HepG2 (cell line): ENCODE data around the gene KCNJ4. TPM values are rescaled to one million over a fixed set of nuclear protein-coding genes. Genes with fewer than 3 reads are reported as not detected.
A peak's percentile ranks its signal among the peaks of the same experiment; 100 is the strongest.

Experiments
- ATAC-seq: fragments of 200-7000 bp; cut with Tn5 transposase; 3 replicates; pipeline ENCODE4 v1.9.1; 2020; ENCODE audit warnings: mild to moderate bottlenecking, moderate library complexity
- BruUV-seq: library from RNA; stranded (reverse); fragments of 400-500 nt; replicated peaks from 2 replicates; lab custom pipeline; 2021; lab: Mats Ljungman, UMichigan
- CTCF ChIA-PET: fragments of 300-600 bp; formaldehyde crosslinking; extraction: SDS; loops from one replicate; lab custom pipeline; 2021; ENCODE audit warnings: low total read pairs, inconsistent platforms, low intra/inter-chr PET ratio; lab: Yijun Ruan, JAX
- POLR2A ChIA-PET: fragments of 350-600 bp; sonication (Branson Sonifier 250); formaldehyde crosslinking; loops from one replicate; lab custom pipeline; 2020; ENCODE audit warnings: antibody characterized with exemption, inconsistent platforms; lab: Yijun Ruan, JAX
- DNase-seq: peaks from one replicate; pipeline ENCODE4 v3.0.0-alpha.2; 2015; ENCODE audit warnings: low spot score
- FAIRE-seq: peaks from 3 replicates; lab custom pipeline; 2011; peaks lifted over from hg19 to GRCh38; lab: Jason Lieb, UNC
- H2AFZ ChIP-seq: one replicate; pipeline ENCODE4 v1.6.1; 2011; ENCODE audit warnings: low read length, inconsistent platforms
- H3K27ac ChIP-seq: fragments of 300-600 bp; 3 replicates; pipeline ENCODE4 v1.8.0; 2011; ENCODE audit warnings: mixed run types, mild to moderate bottlenecking, mixed read lengths, low read length, inconsistent platforms; ENCODE audit not compliant: insufficient read depth; ENCODE audit errors: extremely low read length
- H3K27me3 ChIP-seq, 2 experiments: fragments of 200-600 bp in 1 of 2; 2 replicates in 1 of 2; 3 replicates in 1 of 2; pipeline versions ENCODE4 v1.6.0 to v1.8.0; 2011; ENCODE audit warnings: low read length in 2 of 2, mild to moderate bottlenecking in 2 of 2, moderate library complexity in 2 of 2, inconsistent platforms in 1 of 2; ENCODE audit not compliant: insufficient read depth in 2 of 2, control insufficient read depth in 1 of 2
- H3K36me3 ChIP-seq, 2 experiments: fragments of 200-600 bp in 1 of 2; replicated peaks in 1 of 2; 2 replicates in 1 of 2; 3 replicates in 1 of 2; pipeline versions ENCODE4 v1.5.1 to v1.8.0; 2011; ENCODE audit warnings: low read length in 2 of 2, inconsistent platforms in 1 of 2; ENCODE audit not compliant: insufficient read depth in 2 of 2, control insufficient read depth in 1 of 2
- H3K4me1 ChIP-seq: 2 replicates; pipeline ENCODE4 v1.5.1; 2012; ENCODE audit warnings: low read length, inconsistent platforms; ENCODE audit not compliant: insufficient read depth
- H3K4me2 ChIP-seq: 2 replicates; pipeline ENCODE4 v1.6.0; 2011; ENCODE audit warnings: low read depth, low read length, inconsistent platforms
- H3K4me3 ChIP-seq, 3 experiments: fragments of 200-600 bp in 1 of 3; sonication (generic), shearing (Covaris generic) in 1 of 3; replicated peaks in 1 of 3; 2 replicates each; pipeline ENCODE4 v1.5.1; 2011 to 2016; ENCODE audit warnings: low read length in 3 of 3, inconsistent platforms in 2 of 3, low read depth in 2 of 3, mild to moderate bottlenecking in 2 of 3, control low read depth in 1 of 3, mixed read lengths in 1 of 3; ENCODE audit not compliant: insufficient read depth in 1 of 3
- H3K79me2 ChIP-seq: one replicate; pipeline ENCODE4 v1.6.1; 2011; ENCODE audit warnings: low read length, inconsistent platforms; ENCODE audit not compliant: insufficient read depth
- H3K9ac ChIP-seq: 2 replicates; pipeline ENCODE4 v1.6.0; 2011; ENCODE audit warnings: mild to moderate bottlenecking, low read depth, low read length, inconsistent platforms; ENCODE audit not compliant: insufficient read depth
- H3K9me3 ChIP-seq: 2 replicates; pipeline ENCODE4 v1.5.1; 2012; ENCODE audit warnings: mild to moderate bottlenecking, low read length
- H4K20me1 ChIP-seq: 2 replicates; pipeline ENCODE4 v1.6.0; 2011; ENCODE audit warnings: inconsistent platforms, mild to moderate bottlenecking, low read length, moderate library complexity; ENCODE audit not compliant: insufficient read depth
- CERS6 ChIP-seq: sonication (generic); formaldehyde crosslinking; IDR thresholded peaks from 2 replicates; pipeline ENCODE4 v1.5.0; 2020; ENCODE audit warnings: missing genetic modification reagents
- FIP1L1 ChIP-seq: fragments of 200-400 bp; formaldehyde crosslinking; IDR thresholded peaks from 2 replicates; pipeline ENCODE4 v1.6.1; 2018; ENCODE audit warnings: low read depth, mild to moderate bottlenecking, low read length, moderate library complexity, borderline replicate concordance; ENCODE audit not compliant: insufficient read depth
- FOSL1 ChIP-seq: sonication (generic); formaldehyde crosslinking; IDR thresholded peaks from 2 replicates; pipeline ENCODE4 v1.9.0; 2021; ENCODE audit warnings: missing genetic modification reagents, borderline replicate concordance
- HNF1A ChIP-seq, 2 experiments: sonication (generic) in 1 of 2; formaldehyde crosslinking in 1 of 2; IDR thresholded peaks; 2 replicates each; pipeline versions ENCODE4 v1.4.0 to v1.6.1; 2016 to 2020; ENCODE audit warnings: borderline replicate concordance in 1 of 2, low read depth in 1 of 2, mild to moderate bottlenecking in 1 of 2, missing genetic modification reagents in 1 of 2
- MEIS2 ChIP-seq: sonication (generic); formaldehyde crosslinking; IDR thresholded peaks from 2 replicates; pipeline ENCODE4 v1.9.0; 2021; ENCODE audit warnings: mild to moderate bottlenecking, missing genetic modification reagents
- NFKBIZ ChIP-seq: IDR thresholded peaks from 2 replicates; pipeline ENCODE4 v1.6.1; 2018; ENCODE audit warnings: missing genetic modification reagents, missing compliant biosample characterization
- PHF21A ChIP-seq: sonication (generic); formaldehyde crosslinking; IDR thresholded peaks from 2 replicates; pipeline ENCODE4 v1.5.0; 2020; ENCODE audit warnings: mild to moderate bottlenecking, missing genetic modification reagents
- PRPF4 ChIP-seq: fragments of 200-400 bp; formaldehyde crosslinking; IDR thresholded peaks from 2 replicates; pipeline ENCODE4 v1.6.1; 2016; ENCODE audit warnings: low read length, low read depth; ENCODE audit not compliant: poor library complexity, severe bottlenecking
- STAG1 ChIP-seq: sonication (generic); formaldehyde crosslinking; IDR thresholded peaks from 2 replicates; pipeline ENCODE4 v1.4.0; 2020; ENCODE audit warnings: missing genetic modification reagents
- ZFP82 ChIP-seq: sonication (generic); formaldehyde crosslinking; IDR thresholded peaks from 2 replicates; pipeline ENCODE4 v1.5.1; 2020; ENCODE audit warnings: mild to moderate bottlenecking, missing genetic modification reagents, borderline replicate concordance
- ZNF430 ChIP-seq: sonication (generic); formaldehyde crosslinking; IDR thresholded peaks from 2 replicates; pipeline ENCODE4 v1.9.0; 2021; ENCODE audit warnings: mild to moderate bottlenecking, missing genetic modification reagents
- ZNF550 ChIP-seq: sonication (generic); formaldehyde crosslinking; IDR thresholded peaks from 2 replicates; pipeline ENCODE4 v1.4.0; 2020; ENCODE audit warnings: mild to moderate bottlenecking, missing genetic modification reagents, borderline replicate concordance
- ZNF850 ChIP-seq: sonication (generic); formaldehyde crosslinking; conservative IDR thresholded peaks from 2 replicates; pipeline ENCODE4 v1.9.0; 2021; ENCODE audit warnings: mild to moderate bottlenecking, missing genetic modification reagents
- WGBS: methylation state at CpG from one replicate; pipeline ENCODE4 v1.1.6; 2017; ENCODE audit warnings: low lambda C conversion rate; 5-methylcytosine and 5-hydroxymethylcytosine counted together
- in situ Hi-C: cut with HindIII; loops from 2 replicates; pipeline ENCODE4 v1.10.0; 2017; ENCODE audit warnings: low pct_unique_long_range_greater_than_20kb; ENCODE audit not compliant: extremely low pct_ligation_motif_present
- intact Hi-C: fragments of 100-400 bp; cut with micrococcal nuclease; formaldehyde crosslinking; loops from one replicate; pipeline ENCODE4 v1.10.0; 2022; ENCODE audit not compliant: unreplicated experiment
- polyA plus RNA-seq, 8 experiments: library from polyadenylated mRNA; depleted of rRNA in 3 of 8; stranded (reverse) in 7 of 8; unstranded in 1 of 8; fragments of >200 nt; fragmentation: Illumina TruSeq in 4 of 8; extraction: Trizol in 4 of 8; gene quantifications; 2 replicates each; pipeline versions ENCODE4 v1.2.1 to v1.2.3, GENCODE V29; 2011 to 2016; ENCODE audit warnings: low read depth in 4 of 8, missing spikeins in 1 of 8, mixed read lengths in 1 of 8; ENCODE audit not compliant: insufficient read depth in 1 of 8
- total RNA-seq, 5 experiments: library from RNA; depleted of rRNA; stranded (reverse); fragments of >200 nt; fragmentation: Illumina TruSeq; extraction: Trizol; gene quantifications; 2 replicates each; pipeline ENCODE4 v1.2.3, GENCODE V29; 2016; ENCODE audit warnings: low read depth in 1 of 5
- TF ChIP-seq, protein P1 (sequence below): sonication (generic); formaldehyde crosslinking; IDR thresholded peaks from 2 replicates; pipeline ENCODE4 v1.8.1; 2022; ENCODE audit warnings: mild to moderate bottlenecking, missing genetic modification reagents
- TF ChIP-seq, protein P2 (sequence below): sonication (generic); formaldehyde crosslinking; IDR thresholded peaks from 2 replicates; pipeline ENCODE4 v1.5.0; 2020; ENCODE audit warnings: mild to moderate bottlenecking, missing genetic modification reagents, moderate library complexity

Gene KCNJ4
- total and polyA plus RNA-seq, 2 of the 13 experiments (the other 11 are each of a cell fraction or from before 2014, with no cell fraction given): not detected

- intact Hi-C loops (no loop called here), in situ Hi-C loops (no loop called here)
- FAIRE-seq (no peak), DNase-seq (no peak), ATAC-seq (0 out of 3 replicates have a peak, but pooled peaks have one; percentile 16)
- ChIA-PET POLR2A (interaction anchor here (1.1 kb wide), 1 partner anchor 9 kb away, joined by 3 read pairs; no protein-coding TSS in a partner anchor), CTCF (no interaction called here)
- H3K27ac ChIP-seq: no peak overlapping the region
- WGBS: 50% methylated on average over 12 of the region's 12 CpGs
- BruUV-seq: no TSS peak
- H3K4me2 ChIP-seq: no peak overlapping the region
- peaks cover 16% of the 10 kb centered on the region for H3K4me1 ChIP-seq
- H4K20me1 ChIP-seq: no peaks in the 10 kb centered on the region
- no peaks in the 10 kb centered on the region for H3K36me3 ChIP-seq
- peaks cover 1 to 11% of the 10 kb centered on the region in 2 experiments; a peak in 3 of 5 replicates for H3K27me3 ChIP-seq
- H3K9ac ChIP-seq: no peak overlapping the region
- TF ChIP-seq ZNF550 (CRISPR knock-in tag) (no peak), ZNF850 (CRISPR knock-in tag) (no peak), PHF21A (CRISPR knock-in tag) (no peak), STAG1 (CRISPR knock-in tag) (0 out of 2 replicates have a peak, but pooled peaks have one; percentile 4), FOSL1 (CRISPR knock-in tag) (no peak), CERS6 (CRISPR knock-in tag) (no peak), PRPF4 (no peak), NFKBIZ (no peak), FIP1L1 (no peak), ZNF430 (CRISPR knock-in tag) (no peak), MEIS2 (CRISPR knock-in tag) (no peak), HNF1A (IDR thresholded peaks at IDR 0.05; ENCODE audit: low read depth) (no peak), HNF1A (CRISPR knock-in tag; IDR thresholded peaks at IDR 0.05; ENCODE audit: borderline replicate concordance) (no peak), ZFP82 (no peak)
- TF ChIP-seq, protein P1, sequence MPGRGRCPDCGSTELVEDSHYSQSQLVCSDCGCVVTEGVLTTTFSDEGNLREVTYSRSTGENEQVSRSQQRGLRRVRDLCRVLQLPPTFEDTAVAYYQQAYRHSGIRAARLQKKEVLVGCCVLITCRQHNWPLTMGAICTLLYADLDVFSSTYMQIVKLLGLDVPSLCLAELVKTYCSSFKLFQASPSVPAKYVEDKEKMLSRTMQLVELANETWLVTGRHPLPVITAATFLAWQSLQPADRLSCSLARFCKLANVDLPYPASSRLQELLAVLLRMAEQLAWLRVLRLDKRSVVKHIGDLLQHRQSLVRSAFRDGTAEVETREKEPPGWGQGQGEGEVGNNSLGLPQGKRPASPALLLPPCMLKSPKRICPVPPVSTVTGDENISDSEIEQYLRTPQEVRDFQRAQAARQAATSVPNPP: no peak
- TF ChIP-seq, protein P2, sequence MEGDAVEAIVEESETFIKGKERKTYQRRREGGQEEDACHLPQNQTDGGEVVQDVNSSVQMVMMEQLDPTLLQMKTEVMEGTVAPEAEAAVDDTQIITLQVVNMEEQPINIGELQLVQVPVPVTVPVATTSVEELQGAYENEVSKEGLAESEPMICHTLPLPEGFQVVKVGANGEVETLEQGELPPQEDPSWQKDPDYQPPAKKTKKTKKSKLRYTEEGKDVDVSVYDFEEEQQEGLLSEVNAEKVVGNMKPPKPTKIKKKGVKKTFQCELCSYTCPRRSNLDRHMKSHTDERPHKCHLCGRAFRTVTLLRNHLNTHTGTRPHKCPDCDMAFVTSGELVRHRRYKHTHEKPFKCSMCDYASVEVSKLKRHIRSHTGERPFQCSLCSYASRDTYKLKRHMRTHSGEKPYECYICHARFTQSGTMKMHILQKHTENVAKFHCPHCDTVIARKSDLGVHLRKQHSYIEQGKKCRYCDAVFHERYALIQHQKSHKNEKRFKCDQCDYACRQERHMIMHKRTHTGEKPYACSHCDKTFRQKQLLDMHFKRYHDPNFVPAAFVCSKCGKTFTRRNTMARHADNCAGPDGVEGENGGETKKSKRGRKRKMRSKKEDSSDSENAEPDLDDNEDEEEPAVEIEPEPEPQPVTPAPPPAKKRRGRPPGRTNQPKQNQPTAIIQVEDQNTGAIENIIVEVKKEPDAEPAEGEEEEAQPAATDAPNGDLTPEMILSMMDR (CRISPR knock-in tag): peak; percentile 21; the same call in 1 of the 2 replicates
- H3K4me3 ChIP-seq: no peak overlapping the region
- H3K79me2 ChIP-seq: no peaks in the 10 kb centered on the region
- H2AFZ ChIP-seq: no peak overlapping the region
- no peaks in the 10 kb centered on the region for H3K9me3 ChIP-seq
Observed at GRCh38 chr22:38415046-38415445, 40.0 kb downstream of the KCNJ4 start.
